ENCODE results near the gene PTGS1. TPM values are rescaled to one million over a fixed set of nuclear protein-coding genes. Genes with fewer than 3 reads are reported as not detected.

Gene PTGS1
- polyA plus RNA-seq, 1 of the 3 experiments (the other 2 are of a cell fraction), result 5.4 TPM

DNA sequence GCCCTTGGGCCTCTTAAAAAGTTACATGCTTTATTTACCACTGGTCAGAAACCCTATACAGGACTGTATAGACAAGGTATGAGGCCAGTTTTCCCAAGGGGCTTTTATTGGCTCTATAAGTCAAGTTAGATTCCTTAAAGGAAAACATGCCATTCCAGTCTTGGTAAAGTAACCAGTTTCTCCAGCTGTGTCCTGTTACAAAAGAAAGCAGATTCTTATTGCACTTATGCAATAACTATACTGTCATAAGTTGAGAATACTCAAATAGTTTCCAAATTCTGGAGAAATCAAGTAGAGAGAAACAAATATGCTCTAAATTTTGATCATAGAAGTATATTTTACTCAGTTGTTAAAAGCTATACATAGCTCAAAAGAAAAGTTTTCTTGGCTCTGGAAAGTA, 47.2 kb downstream of the PTGS1 start:
- POLR2A ChIA-PET, result no interaction called here
- no peak overlapping the region for H3K4me3 ChIP-seq (ENCODE audit: low read depth in 2 of 2, low read length in 1 of 2)
- DNase-seq, result no peak
- no peaks in the 10 kb centered on the region for H3K9me2 ChIP-seq
- no peak overlapping the region for H3K27ac ChIP-seq (ENCODE audit: low read depth in 2 of 2, low read length in 1 of 2)
- H3K9ac ChIP-seq, result no peak overlapping the region
- H3K4me2 ChIP-seq, result no peak overlapping the region
- H3K9me3 ChIP-seq, result no peaks in the 10 kb centered on the region; the same call in 1 of the 2 replicates
- CTCF ChIA-PET, result no interaction called here
- no peaks in the 10 kb centered on the region for H3K36me3 ChIP-seq (replicated peaks in 1 of 2; ENCODE audit: control insufficient read depth in 1 of 2, insufficient read depth in 2 of 2, low read length in 1 of 2)
- no peaks in the 10 kb centered on the region for H3F3A ChIP-seq (replicated peaks; ENCODE audit: insufficient read depth)
- H2AFZ ChIP-seq (ENCODE audit: low read depth), result no peak overlapping the region
- H3K4me1 ChIP-seq (ENCODE audit: control insufficient read depth in 1 of 2, insufficient read depth in 2 of 2, low read depth in 1 of 2, low read length in 1 of 2), result no peaks in the 10 kb centered on the region
- TF ChIP-seq MAX (IDR thresholded peaks at IDR 0.05; ENCODE audit: low read depth), result no peak
- no peak for TF ChIP-seq ZBTB33 (IDR thresholded peaks at IDR 0.05; ENCODE audit: borderline replicate concordance, low read depth)
- no peak for TF ChIP-seq RAD21 (IDR thresholded peaks at IDR 0.05; ENCODE audit: low read length)
- no peaks in the 10 kb centered on the region; the same call in 1 of the 2 replicates for H3K27me3 ChIP-seq (ENCODE audit: insufficient read depth)
- H3K79me2 ChIP-seq (ENCODE audit: insufficient read depth), result no peaks in the 10 kb centered on the region
- no peaks in the 10 kb centered on the region for H4K20me1 ChIP-seq (ENCODE audit: insufficient read depth)

DNA sequence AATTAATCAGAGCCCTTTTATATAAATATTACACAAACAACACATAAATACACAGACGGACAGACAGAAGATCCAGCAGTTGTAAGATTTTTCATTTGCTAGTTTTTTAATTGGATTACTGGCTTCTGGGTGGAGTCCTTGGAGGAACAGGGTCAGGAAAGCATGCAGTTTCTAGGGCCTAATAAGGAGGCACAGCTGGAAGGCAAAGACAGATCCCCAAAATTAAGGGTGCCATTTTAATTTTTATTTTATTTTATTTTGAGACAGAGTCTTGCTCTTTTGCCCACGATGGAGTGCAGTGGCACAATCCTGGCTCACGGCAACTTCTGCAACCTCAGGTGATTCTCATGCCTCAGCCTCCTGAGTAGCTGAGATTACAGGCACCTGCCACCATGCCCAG, 49.5 kb downstream of the PTGS1 start:
- no peak overlapping the region for H3K4me2 ChIP-seq
- no peaks in the 10 kb centered on the region for H3F3A ChIP-seq (replicated peaks; ENCODE audit: insufficient read depth)
- WGBS (ENCODE audit: low lambda C conversion rate), result 45% methylated on average over 3 of the region's 3 CpGs
- TF ChIP-seq, protein P1, sequence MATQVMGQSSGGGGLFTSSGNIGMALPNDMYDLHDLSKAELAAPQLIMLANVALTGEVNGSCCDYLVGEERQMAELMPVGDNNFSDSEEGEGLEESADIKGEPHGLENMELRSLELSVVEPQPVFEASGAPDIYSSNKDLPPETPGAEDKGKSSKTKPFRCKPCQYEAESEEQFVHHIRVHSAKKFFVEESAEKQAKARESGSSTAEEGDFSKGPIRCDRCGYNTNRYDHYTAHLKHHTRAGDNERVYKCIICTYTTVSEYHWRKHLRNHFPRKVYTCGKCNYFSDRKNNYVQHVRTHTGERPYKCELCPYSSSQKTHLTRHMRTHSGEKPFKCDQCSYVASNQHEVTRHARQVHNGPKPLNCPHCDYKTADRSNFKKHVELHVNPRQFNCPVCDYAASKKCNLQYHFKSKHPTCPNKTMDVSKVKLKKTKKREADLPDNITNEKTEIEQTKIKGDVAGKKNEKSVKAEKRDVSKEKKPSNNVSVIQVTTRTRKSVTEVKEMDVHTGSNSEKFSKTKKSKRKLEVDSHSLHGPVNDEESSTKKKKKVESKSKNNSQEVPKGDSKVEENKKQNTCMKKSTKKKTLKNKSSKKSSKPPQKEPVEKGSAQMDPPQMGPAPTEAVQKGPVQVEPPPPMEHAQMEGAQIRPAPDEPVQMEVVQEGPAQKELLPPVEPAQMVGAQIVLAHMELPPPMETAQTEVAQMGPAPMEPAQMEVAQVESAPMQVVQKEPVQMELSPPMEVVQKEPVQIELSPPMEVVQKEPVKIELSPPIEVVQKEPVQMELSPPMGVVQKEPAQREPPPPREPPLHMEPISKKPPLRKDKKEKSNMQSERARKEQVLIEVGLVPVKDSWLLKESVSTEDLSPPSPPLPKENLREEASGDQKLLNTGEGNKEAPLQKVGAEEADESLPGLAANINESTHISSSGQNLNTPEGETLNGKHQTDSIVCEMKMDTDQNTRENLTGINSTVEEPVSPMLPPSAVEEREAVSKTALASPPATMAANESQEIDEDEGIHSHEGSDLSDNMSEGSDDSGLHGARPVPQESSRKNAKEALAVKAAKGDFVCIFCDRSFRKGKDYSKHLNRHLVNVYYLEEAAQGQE (IDR thresholded peaks at IDR 0.05; ENCODE audit: low read depth, low read length), result no peak
- no peak for TF ChIP-seq ELF1 (IDR thresholded peaks at IDR 0.05)
- TF ChIP-seq, protein P2, sequence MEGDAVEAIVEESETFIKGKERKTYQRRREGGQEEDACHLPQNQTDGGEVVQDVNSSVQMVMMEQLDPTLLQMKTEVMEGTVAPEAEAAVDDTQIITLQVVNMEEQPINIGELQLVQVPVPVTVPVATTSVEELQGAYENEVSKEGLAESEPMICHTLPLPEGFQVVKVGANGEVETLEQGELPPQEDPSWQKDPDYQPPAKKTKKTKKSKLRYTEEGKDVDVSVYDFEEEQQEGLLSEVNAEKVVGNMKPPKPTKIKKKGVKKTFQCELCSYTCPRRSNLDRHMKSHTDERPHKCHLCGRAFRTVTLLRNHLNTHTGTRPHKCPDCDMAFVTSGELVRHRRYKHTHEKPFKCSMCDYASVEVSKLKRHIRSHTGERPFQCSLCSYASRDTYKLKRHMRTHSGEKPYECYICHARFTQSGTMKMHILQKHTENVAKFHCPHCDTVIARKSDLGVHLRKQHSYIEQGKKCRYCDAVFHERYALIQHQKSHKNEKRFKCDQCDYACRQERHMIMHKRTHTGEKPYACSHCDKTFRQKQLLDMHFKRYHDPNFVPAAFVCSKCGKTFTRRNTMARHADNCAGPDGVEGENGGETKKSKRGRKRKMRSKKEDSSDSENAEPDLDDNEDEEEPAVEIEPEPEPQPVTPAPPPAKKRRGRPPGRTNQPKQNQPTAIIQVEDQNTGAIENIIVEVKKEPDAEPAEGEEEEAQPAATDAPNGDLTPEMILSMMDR (IDR thresholded peaks at IDR 0.05), result no peak
- TF ChIP-seq CHD2 (IDR thresholded peaks at IDR 0.05; ENCODE audit: low read length, partially characterized antibody), result no peak
- TF ChIP-seq ZBTB33 (IDR thresholded peaks at IDR 0.05; ENCODE audit: borderline replicate concordance, low read depth), result no peak
- TF ChIP-seq MAX (IDR thresholded peaks at IDR 0.05; ENCODE audit: low read depth), result no peak
- no peak for TF ChIP-seq RAD21 (IDR thresholded peaks at IDR 0.05; ENCODE audit: low read length)
- TF ChIP-seq MXI1 (IDR thresholded peaks at IDR 0.05; ENCODE audit: low read depth, low read length), result no peak
- no peak for TF ChIP-seq TCF12 (IDR thresholded peaks at IDR 0.05)
- TF ChIP-seq FOXJ3 (CRISPR knock-in tag; IDR thresholded peaks at IDR 0.05), result no peak
- TF ChIP-seq RFX5 (IDR thresholded peaks at IDR 0.05; ENCODE audit: low read length), result no peak
- no peak for TF ChIP-seq RCOR1 (IDR thresholded peaks at IDR 0.05; ENCODE audit: low read length)
- no peak for TF ChIP-seq GATA2 (CRISPR knock-in tag; IDR thresholded peaks at IDR 0.05)
- no peak for TF ChIP-seq SIN3A (IDR thresholded peaks at IDR 0.05; ENCODE audit: borderline replicate concordance, low read depth, low read length)
- no peak for TF ChIP-seq TAF1 (IDR thresholded peaks at IDR 0.05; ENCODE audit: borderline replicate concordance, low read depth, low read length)
- H4K20me1 ChIP-seq (ENCODE audit: insufficient read depth), result no peaks in the 10 kb centered on the region
- ChIA-PET CTCF (no interaction called here), POLR2A (no interaction called here)
- no peaks in the 10 kb centered on the region for H3K4me1 ChIP-seq (ENCODE audit: control insufficient read depth in 1 of 2, insufficient read depth in 2 of 2, low read depth in 1 of 2, low read length in 1 of 2)
- no peak overlapping the region for H3K4me3 ChIP-seq (ENCODE audit: low read depth in 2 of 2, low read length in 1 of 2)
- H3K9ac ChIP-seq, result no peak overlapping the region
- H3K79me2 ChIP-seq (ENCODE audit: insufficient read depth), result no peaks in the 10 kb centered on the region
- H3K9me3 ChIP-seq, result no peaks in the 10 kb centered on the region; the same call in 1 of the 2 replicates
- DNase-seq, result no peak
- H3K27ac ChIP-seq (ENCODE audit: low read depth in 2 of 2, low read length in 1 of 2), result no peak overlapping the region
- H3K9me2 ChIP-seq, result no peaks in the 10 kb centered on the region
- H2AFZ ChIP-seq (ENCODE audit: low read depth), result no peak overlapping the region
- no peaks in the 10 kb centered on the region for H3K36me3 ChIP-seq (replicated peaks in 1 of 2; ENCODE audit: control insufficient read depth in 1 of 2, insufficient read depth in 2 of 2, low read length in 1 of 2)
- no peaks in the 10 kb centered on the region; the same call in 1 of the 2 replicates for H3K27me3 ChIP-seq (ENCODE audit: insufficient read depth)
